GM15510 (cell line): ENCODE measurements around the gene ZFYVE26.

Source experiments
- POLR2A ChIP-seq: IDR thresholded peaks from 3 replicates; pipeline ENCODE4 v1.6.1; 2011; ENCODE audit warnings: borderline replicate concordance; ENCODE audit not compliant: insufficient read length; ENCODE audit errors: extremely low read depth

The ZFYVE26 gene

DNA sequence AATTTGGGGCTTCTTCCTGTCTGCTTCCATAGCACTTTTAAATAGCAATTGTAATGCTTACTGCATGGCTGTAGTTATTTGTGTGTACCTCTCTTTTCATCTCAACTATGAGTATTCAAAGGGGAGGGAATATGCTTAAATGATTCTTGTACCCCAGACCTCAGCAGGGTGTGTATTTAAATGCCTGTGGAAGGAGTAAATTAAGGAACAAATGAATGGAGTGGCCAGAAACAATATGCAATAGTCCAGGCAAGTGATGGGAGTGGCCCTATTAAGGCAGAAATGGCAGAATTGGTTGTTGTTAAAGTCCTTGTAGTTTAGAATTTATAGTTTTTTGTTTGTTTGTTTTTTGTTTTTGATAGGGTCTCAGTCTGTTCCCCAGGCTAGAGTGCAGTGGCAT lies 4.7 kb upstream of the ZFYVE26 start:
- no peak for TF ChIP-seq POLR2A

GRCh38 chr14:67820428-67820971 lies 4.1 kb upstream of the ZFYVE26 start:
- TF ChIP-seq POLR2A = no peak

DNA sequence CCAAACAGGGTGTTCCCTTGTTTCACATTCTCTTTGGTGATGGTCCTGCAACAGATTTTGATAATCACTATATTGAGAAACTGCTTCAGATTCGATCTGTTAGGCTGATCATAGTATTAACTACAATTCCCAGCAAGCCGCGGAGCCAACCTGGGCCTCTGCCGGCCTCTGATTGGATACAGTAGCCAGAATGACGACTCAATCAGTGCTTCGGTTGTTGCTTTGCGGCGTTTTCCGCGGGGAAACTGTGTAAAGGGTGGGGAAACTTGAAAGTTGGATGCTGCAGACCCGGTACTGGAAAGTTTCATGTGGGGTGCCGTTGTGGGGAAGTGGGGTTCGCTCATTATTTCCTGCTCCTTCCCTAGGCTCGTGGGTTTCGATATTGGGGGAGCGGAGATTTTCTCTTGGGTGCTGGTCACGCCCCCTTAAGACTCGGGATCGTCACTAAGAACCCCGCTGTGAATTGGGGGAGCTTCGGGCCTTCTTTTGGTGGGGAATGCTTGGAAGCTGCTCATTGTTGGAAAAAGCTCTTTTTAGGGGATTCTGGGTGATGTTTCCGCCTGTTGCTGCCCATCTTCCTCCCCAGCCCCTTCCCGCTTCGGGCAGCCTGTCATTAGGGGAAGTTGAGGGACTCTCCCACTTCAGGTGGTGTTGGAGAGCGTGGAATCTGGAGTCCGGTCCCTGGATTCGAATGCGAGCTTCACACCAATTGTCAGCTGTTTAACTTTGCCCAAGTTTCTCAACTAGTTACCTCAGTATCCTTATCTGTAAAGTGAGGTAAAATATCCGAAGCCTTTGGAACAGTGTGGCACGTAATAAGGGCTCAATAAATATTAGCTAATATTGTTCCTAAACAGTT lies 3.4 kb upstream of the ZFYVE26 start, which contains the start of gene RAD51B:
Gene RAD51B (plus strand): TSS at position 217 of the 859 bp plus-strand sequence.
- peak; percentile 44 for TF ChIP-seq POLR2A

GRCh38 chr14:67817750-67818438 lies 1.5 kb upstream of the ZFYVE26 start:
- TF ChIP-seq POLR2A = no peak

GRCh38 chr14:67815573-67816225 lies 691 bp downstream of the ZFYVE26 start:
- TF ChIP-seq POLR2A = no peak

- no peak for TF ChIP-seq POLR2A
Observed at GRCh38 chr14:67814821-67815220, 1.6 kb downstream of the ZFYVE26 start.

- TF ChIP-seq POLR2A = no peak
Observed at GRCh38 chr14:67806246-67806645, 10.1 kb downstream of the ZFYVE26 start.

- TF ChIP-seq POLR2A = no peak
Observed at GRCh38 chr14:67800743-67801142, 15.6 kb downstream of the ZFYVE26 start.

GRCh38 chr14:67798731-67799130 lies 17.7 kb downstream of the ZFYVE26 start:
- TF ChIP-seq POLR2A = no peak

DNA sequence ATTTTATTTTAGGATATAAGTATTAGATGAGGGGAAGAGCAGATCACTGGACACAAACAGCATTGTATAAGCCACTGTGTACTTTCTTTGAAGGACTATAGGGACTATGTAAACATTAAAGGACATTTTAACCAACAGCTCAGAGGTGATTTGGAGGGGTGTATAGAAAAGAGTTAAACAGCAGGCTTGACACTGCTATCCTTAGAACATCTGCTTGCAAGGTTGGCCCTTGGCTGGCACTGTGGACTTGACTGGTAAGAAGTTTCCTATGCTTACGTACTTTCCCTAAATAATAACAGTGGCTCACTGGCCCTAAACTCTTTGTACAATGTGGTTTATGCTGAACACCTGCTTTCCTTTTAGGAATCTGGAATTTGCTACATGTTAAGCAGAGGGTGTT lies 28.7 kb downstream of the ZFYVE26 start:
- TF ChIP-seq POLR2A = no peak

- TF ChIP-seq POLR2A = no peak
Observed at GRCh38 chr14:67785270-67786109, 30.9 kb downstream of the ZFYVE26 start.

GRCh38 chr14:67784244-67784823 lies 32.1 kb downstream of the ZFYVE26 start:
- no peak for TF ChIP-seq POLR2A

DNA sequence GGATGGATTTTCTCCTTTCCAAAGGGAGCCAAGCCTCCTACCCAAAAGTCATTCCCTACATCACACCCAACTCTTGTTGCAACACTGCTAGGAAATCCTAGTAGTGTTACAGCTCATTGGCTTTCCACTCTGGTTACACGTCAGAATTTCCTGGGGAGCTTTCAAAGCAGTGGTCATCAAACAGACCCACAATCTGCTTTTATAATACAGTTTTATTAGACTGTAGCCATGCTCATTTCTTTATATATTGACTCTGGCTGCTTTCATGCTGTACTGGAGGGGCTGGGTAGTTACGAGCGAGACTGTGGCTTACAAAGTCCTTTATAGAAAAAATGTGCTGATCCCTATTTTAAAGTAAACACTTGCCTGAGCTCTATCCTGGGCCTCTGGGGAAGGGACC lies 34.3 kb downstream of the ZFYVE26 start:
- TF ChIP-seq POLR2A = no peak

GRCh38 chr14:67778792-67779191 lies 37.6 kb downstream of the ZFYVE26 start:
- TF ChIP-seq POLR2A = no peak
